Stimulated activated CD8-positive, alpha-beta memory T cell treated with anti-CD3 and anti-CD28 coated beads, Interleukin-12 subunit alpha, Interleukin-12 subunit beta, amount 100 ng/mL, for 4 hours (primary cell): ENCODE data around the gene OPRL1.

Source experiments
- DNase-seq: peaks from one replicate; pipeline ENCODE4 v3.0.0-alpha.2; 2020; ENCODE audit warnings: low read depth

OPRL1 gene

DNA sequence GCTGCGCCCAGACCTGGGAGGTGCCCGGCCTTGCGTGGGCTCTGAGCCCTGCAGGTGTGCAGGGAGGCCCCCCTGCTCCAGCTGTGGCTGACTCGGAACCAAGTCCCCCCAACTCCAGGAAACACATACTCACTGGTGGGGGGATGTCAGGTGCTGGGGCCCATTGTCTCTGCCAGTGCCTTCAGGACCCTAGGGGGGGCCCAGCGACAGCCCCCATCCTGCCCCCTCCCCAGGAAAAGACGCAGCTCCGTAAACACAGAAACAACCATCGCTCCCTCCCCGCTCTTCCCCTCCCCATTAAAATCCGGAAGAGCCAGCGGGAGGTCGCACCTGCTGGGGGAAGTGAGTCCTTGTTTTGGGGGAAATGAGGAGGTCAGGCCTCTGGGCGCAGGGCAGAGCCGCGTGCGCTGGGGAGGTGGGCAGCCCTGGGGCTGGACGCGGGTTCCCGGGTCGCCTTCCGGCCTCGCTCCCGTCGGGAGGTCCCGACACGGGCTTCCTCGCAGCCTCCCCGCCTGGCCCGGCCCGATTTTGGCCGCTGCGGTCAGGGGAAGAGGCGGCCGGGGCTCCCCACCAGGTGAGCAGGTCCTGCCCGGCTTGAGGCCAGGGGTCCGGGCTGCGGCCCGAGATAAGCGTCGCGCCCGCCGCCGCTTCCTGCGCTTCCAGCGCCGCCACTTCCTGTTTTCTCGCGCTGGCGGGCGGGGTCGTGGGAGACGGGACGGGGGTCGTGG lies 37.7 kb upstream of the OPRL1 start:
- no peak for DNase-seq

DNA sequence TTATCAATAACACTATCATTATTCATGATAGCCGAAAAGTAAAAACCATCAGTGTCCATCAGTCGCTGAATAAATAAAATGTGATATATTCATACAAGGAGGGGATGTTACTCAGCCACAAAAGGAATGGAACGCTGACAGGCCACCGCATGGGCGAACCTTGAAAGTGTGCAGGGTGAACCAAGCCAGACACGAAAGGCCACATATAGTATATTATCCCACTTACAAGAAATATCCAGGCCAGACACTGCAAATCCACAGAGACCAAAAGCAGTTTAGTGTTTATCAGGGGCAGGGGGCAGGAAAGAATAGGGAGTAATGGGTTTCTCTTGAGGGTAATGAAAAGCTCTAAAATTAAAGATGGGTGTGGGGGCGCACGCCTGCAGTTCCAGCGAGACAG lies 36.1 kb upstream of the OPRL1 start:
- no peak for DNase-seq

DNA sequence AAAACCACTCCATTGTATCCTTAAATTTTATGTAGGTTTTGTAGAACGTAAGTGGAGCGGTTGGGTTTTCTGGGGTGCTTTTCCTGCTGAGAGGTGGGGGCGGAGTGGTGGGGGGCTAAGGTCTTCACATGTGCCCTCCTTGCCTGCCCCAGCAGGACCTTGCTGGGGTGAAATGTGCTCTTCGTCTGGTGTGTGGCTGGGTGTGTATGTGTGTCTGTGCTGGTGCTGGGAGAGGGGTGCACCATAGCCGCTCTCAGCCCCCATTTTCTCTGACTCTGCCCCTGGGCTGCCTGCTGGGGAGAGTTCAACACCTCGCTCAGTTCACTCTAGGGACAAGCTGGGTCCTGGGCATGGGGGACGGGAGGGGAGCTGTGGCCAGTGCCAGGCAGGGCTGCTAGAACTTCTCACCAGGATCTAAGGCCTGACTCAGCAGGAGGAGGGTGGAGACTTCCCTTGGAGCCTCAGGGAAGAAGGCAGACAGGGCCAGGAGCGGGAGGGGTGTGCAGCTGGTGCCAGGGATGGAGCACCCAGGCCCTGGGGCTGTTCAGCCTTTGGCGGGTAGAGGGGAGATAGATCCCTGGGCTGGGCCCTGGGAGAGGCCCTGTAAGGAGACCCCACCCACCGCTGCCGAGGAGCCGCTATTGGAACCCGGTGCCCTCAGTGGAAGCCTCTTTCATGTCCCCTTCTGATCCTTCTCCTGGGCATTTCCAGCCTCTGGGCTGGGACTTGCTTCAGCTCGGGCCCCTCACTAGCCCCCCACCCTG lies 35.2 kb upstream of the OPRL1 start:
- no peak for DNase-seq

DNA sequence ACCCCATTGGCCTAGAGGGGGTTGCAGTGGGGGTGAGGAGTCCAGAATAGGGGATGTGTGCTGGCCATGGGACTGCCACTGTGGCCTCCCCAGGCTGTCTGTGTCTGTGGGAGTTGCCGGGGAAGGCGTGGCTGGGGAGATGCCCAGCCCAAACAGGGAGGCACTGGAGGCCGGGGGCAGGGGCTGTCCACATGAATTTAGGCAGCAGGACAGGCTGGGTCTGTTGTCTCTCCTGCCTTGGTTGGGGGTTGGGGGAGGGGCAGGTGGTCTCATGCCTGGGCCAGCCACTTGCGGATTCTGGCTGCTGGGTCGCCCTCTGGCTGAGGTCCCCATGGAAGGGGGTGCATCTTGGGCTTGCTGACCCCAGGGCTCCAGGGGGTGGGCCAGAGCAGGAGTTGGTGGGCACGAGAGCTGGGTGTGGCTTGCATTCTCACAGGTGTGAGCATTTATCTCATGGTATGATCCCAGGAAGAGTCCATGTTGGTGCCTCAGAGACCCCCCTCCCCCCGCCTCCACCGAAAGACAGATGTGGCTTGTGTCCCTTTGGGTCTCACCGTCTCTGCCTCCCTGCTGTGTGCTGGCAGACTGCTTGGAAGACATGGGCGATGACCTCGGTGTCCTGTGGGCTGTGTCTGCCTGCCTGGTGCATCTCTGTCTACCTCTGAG lies 34.4 kb upstream of the OPRL1 start:
- no peak for DNase-seq

DNA sequence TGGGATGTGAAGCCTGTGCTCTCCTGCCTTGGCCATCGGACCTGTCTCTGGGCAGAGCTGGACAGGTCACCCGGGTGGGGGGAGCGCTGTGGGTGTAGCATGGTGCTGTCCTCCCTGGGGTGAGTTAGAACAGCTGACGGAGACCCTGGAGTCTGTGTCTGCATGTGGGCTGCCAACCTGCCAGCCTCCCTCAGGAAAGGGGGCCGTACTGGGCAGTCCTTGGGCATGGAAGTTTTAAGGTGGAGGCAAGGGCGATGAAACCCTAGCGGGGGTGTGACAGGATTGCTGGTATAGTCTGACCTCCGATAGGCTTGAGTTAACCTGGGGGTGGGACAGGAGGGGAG lies 32.9 kb upstream of the OPRL1 start:
- no peak for DNase-seq

DNA sequence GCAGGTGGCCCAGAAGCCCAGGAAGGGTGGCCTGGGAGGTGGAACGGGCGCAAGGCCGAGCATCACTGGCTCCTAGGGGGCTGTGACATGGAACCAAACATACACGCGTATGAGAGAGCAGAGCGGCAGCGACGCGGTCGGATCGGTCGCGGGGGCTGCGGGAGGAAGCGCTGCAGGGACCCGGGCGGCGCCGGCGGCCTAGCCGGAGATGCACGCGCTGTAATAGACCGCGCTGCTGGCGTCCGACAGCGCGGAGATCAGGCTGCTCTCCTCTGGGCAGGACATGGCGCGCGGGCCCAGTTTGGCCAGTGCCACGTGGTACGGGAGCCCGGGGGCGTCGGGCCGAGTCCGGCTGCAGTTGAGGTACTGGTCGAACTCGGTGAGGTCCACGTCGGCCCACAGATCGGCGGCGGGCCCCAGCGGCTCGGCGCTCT lies 31.9 kb upstream of the OPRL1 start:
- DNase-seq, result no peak

DNA sequence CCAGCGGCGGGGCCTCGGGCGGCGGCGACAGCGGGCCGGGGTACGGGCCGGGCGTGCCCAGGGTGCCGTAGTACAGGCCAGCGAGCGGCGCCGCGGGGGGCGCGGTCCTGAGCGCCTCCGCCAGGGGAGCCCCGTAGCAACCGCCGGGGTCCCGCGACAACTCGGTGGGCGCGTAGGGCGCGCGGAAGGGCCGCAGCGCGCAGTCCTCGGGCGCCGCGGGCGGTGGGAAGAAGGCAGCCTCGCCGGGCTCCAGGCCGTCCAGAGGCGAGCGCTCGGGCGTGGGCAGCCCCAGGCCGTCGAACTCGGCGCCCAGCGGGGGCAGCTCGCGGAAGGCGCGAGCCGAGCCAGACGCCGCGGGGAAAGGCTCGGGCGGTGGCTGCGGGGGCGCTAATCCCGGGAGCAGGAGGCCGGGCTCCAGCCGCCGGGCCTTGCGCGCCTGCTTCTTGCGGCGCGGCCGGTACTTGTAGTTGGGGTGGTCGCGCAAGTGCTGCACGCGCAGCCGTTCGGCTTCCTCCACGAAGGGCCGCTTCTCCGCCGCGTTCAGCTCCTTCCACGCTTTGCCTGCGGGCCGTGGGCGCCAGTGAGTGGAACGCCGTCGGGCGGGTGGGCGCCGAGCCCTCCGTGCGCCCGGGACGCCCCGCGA lies 31.4 kb upstream of the OPRL1 start:
- DNase-seq, result no peak

DNA sequence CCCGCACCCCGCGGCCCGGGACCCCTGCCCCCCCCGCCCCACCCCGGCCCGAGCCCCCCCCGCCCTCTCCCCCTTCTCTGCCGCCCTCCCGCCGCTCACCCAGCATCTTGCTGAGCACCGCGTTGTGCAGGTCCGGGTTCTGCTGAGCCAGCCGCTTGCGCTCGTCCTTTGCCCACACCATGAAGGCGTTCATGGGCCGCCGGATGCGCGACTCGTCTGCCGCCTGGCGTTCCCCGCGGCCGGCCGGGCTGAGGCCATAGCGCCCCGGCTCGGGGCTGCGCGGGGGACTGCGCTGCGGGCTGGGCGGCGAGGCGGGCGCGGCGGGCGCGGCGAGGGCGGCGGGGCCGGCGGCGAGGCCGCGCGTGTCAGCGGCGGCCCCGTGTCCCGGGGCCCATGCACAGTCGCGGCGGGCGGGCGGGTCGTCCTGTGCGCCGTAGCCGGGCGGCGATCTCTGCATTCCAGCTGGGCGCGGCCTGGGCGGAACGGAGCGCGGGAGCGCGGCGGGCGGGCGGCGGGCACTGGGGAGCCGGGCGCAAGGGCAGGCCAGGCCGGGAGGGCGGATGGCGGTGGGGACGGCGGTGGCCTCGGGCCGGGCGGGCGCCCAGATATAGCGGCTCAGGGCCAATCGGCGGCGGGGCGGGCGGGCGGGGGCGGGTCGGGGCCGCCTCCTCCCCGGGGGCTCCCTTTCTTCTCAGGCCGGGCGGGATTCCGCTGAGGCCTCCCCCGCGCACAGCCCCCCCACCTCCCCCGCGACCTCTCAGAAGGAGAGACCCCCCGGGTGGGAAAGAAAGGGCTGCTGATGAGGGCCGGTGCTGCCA lies 30.6 kb upstream of the OPRL1 start, which contains the start of gene SOX18:
TSS of gene SOX18 (minus strand) at position 580 of the 818 bp plus-strand sequence. CDS start at position 457, 123 bp downstream.
- DNase-seq, result no peak

DNA sequence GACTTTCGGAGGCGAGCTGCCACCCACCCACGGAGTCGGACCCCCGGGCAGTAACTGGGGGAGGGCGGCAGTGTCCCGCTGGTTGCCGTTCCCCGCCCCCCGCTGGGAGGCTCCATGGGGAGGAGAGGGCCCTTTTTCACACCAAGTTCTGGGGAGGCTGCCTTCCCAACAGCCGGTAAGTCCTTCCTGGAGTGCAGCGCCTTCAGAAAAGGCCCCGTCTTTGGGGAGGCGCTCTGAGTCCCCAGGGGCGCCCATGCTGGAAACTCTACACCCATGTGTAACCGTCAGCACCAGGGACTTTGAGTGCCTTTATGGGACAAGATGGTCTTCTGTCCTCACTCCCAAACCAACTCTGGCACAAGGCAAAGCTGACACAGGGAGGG lies 30.0 kb upstream of the OPRL1 start:
- no peak for DNase-seq

DNA sequence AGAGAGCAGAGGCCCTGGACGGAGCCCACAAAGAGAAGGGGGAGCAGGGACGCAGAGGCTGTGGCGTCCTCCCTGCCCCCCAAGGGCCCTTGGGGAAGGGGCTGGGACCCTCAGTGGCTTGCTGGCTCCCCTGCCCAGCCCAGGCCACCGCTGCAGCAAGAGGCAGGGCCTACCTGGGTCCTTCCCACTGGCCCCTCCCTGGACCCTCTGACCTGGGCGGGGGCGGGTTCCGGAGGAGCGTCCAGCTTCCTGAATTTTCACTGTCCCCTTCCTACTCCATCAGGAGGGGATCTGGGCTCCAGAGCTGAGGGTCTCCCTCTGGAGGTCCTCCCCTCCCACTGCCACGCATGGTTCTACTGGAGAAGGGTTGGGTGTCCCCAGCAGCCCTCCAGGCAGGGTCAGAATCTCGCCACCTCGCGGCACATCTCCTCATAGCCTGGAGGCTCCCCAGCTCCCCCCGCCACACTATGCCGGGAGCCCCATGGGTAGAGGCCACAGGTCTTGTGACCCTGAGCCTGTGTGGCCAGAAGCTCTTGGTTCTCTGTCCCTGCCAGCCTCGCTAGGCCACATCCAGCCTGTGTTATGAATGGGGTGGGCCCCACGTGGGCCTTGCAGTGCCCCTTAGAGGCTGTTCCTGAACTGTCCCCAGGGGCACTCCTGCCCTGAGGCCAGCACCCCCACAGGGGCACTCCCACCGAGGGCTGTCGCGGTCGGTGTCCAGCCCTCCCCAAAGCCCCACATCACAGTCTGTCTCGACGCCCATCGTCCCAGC lies 29.4 kb upstream of the OPRL1 start:
- DNase-seq, result no peak

DNA sequence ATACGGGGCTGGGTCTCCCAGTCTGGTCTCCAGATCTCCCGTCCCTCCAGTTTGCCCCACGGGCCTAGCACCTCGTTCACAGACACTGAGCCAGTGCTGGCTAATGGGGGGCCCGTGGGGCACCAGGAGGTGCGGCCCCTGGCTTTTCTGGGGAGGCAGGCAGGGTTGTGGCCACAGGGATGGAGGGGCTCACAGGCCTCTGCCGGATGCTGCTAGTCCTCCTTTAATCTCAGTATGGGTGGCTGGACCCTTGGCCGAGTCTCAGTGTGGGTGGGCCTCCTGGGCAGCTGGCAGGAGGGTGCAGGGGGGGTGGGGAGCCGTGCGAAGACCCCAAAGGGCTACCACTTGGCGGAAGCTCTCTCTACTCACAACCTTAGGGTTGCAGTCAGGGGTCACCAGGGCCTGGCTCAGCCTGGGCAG lies 28.8 kb upstream of the OPRL1 start:
- DNase-seq, result no peak

DNA sequence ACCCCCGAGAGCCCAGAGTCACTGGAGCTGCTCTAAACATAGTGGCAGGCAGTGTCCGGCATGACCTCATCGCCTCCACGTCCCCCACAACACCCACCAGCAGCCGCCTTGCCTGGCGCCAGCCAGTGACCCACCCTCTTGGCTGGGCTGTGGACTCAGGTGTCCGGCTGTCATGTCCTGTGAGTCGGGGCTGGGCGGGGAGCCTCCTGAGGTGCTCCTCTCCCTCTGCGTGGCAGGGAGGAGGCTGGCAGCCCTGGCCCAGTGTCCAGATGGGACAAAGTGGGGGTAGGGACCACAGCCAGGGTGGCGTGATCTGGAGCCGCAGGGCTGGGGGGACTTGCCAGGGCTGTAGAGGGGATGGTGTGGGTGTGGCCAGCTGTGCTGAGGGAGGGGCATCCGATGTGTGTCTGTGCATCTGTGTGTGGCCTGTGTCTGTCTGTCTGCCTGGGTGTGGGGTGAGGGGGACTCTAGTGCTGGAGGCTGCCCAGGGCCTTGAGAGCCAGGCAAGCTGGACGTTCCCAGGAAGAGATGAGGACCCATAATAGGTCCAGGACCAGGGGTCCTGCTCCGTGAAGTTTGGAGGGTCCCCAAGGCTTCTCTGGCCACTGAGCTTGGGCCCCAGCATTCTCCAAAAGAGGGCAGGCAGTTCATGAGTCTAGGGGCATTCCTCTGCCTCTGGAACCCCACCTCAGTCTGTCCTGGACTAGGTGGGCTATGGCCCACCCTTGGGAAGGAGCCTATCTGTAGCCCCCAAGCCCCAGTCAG lies 28.1 kb upstream of the OPRL1 start:
- no peak for DNase-seq

DNA sequence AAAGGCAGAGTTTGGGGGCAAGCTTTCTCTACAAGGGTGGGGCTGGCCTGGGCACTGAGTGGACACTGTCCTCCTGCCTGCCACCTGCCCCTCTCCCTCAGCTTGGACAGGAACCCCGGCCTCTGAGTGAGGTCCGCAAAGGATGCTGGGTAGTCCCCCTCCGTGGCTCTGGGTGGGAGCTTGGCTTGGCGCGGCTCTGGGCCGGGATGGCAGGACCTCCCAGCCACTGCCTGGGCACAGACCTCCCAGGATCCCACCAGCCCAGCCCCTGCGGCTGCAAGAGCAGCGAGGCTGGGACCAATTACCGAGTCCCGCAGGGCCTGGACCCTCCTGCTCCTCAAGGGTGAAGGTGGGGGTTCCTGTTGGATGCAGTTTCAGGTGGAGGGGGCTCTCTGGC lies 27.6 kb upstream of the OPRL1 start:
- no peak for DNase-seq

DNA sequence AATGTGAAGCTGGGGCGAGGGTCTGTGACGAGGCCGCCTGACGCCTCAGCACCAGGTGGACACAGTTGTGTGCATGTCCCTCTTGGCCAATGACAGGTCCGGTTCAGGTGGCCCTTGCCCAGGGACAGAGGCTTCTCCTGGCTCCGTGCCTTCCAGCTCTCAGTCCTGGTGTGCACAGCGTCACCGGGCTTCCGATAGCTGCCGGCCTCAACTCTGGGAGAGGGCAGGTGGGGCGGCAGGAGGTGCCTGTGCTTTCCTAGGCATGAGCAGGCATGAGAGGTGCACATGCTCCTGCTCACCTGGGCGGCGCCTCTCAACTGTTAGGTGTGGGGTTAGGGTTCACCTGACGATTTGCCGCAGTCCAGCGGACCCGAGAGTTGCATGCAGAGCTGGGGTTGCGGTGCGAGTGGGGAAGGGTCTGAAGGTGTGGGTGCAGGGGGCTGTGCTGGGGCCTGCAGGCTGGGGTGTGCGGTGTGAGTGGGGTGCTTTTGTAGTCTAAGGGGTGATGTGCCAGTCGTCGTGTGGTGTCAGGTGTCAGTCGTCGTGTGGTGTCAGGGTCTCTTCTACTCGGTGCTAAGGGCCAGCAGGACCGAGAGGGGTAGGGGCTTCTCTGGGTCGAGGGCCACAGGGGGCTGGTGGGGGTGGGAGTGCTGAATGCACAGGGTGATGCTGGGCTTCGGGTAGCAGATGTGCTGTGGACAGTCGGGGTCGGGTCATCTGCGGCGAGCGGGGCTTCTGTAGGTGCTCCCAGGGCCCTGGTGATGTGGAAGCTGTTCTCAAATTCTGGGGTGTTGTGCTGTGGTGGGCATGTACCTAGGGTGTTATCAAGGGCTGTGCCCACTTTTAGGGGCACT lies 26.7 kb upstream of the OPRL1 start:
- no peak for DNase-seq

DNA sequence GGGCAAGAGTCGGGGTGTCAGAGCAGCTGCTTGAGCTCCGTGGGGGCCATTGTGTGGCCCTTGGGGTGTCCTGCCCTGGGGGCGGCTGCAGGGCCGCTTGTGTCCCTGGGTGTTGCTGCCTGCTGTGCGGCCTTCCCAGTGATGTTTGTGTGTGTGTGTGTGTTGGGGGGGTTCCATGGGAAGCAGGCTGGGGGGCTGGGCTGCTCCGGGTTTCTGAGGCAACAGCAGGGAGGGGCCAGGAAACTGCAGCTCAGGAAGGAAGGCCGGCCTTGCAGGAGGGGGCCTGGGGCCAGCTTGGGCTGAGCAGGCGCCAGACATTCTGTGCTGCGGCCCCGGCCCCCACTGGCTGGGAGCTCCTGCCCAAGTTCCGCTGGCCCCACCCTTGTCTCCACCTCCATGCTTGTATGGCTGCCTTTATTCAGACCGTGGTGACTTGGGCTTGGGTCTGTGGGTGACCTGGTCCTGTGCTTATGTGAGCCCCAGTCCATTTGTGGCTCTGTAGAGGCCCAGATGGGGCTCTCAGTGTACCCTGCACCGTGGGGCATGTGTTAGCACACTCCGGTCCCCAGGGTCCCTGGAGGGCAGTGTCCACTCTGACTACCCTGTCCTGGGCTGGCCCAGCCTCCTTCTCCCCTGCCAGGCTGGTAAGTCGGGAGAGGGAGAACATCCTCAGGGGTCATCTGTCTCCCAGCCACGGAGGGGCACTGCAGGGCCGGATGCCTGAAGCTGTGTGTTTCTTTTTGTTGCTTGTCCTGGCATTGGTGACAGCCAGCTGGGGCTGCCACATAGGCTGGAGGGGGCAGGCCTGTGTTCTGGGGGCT lies 25.8 kb upstream of the OPRL1 start:
- no peak for DNase-seq

DNA sequence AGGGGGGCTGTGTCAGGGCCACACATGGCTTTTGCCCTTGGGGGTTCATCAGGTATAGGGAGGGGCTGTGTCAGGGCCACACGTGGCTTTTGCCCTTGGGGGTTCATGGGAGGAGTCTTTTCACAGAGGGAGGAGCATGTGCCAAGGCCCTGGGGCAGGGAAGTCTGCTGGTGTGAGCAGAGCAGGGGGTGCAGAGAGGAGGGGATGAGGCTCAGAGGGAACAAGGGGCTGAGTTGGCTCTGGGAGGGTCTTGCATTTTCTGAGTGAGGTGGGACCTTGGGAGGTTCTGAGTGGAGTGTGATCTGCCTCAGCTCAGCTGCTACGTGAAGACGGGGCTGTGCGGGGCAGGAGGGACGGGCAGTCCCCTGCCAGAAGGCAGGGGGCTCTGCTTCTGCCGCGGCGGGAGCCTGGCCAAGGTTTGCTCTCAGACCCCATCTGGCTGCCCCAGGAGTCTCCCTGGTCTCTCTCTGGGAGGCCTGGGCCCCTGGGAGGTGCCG lies 24.4 kb upstream of the OPRL1 start:
- DNase-seq, result no peak

DNA sequence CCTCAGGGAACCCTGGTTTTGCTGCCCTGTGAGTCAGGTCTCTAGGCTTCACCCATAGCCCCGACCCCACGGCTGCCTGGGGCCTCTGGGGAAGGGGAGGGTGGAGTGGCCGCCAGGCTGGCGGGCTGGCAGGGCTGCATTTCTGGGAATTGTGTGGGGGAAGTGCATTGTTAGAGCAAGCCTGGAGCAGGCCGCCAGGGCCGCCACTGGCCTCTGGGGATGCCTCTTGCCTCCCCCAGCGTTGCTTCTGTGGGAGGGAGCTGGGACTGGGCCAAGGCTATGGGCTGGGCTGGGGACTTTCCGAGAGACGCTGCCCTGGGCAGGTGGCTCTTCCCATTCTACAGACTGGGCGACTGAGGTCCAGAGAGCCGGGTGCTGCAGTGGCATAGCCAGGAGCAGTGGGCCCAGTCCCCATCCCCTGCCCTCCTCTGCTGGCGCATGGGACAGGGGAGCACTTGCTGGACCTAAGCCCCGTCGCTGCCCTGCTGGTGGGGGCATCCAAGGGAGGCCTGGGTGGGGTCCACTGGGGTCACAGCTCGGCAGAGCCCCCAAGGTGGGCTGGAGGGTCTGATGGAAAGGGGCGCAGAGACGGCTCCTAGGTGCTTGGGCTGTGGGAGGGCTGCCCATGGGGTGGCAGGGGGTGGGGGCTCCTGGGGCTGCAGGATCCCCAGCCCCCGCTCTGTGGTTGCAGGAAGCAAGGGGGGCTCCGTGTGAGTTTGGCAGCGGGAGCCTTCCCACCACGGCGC lies 23.8 kb upstream of the OPRL1 start:
- DNase-seq, result no peak

DNA sequence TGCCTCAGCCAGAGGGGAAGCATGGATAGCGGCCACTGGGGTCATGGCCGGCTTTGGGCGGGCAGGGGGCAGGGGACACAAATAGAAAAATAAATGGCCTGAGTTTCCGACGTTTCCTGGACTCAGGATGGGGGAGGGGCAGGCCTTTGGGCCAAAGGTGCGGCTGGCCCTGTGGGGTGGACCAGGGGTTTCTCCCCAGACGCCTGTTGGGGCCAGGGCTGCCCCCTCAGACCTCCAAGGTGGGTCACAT lies 23.3 kb upstream of the OPRL1 start:
- no peak for DNase-seq
